Left ventricle myocardium inferior (tissue), 1 donor: ENCODE results near the gene NOS1AP. TPM values are rescaled to one million over a fixed set of nuclear protein-coding genes. Genes with fewer than 3 reads are reported as not detected.

Experiments
- DNase-seq: peaks from one replicate; pipeline ENCODE4 v3.0.0-alpha.2; 2020
- H3K27ac ChIP-seq: fragments of 200-600 bp; replicated peaks from 2 replicates; pipeline ENCODE4 v1.8.0; 2021
- H3K27me3 ChIP-seq: fragments of 200-600 bp; 2 replicates; pipeline ENCODE4 v1.8.0; 2021; ENCODE audit warnings: low read depth
- H3K36me3 ChIP-seq: fragments of 200-600 bp; 2 replicates; pipeline ENCODE4 v1.8.0; 2021
- H3K4me1 ChIP-seq: fragments of 200-600 bp; 2 replicates; pipeline ENCODE4 v1.8.0; 2021
- H3K4me3 ChIP-seq: fragments of 200-600 bp; 2 replicates; pipeline ENCODE4 v1.8.0; 2021; ENCODE audit warnings: mild to moderate bottlenecking, moderate library complexity
- H3K9me3 ChIP-seq: fragments of 200-600 bp; replicated peaks from 2 replicates; pipeline ENCODE4 v1.8.0; 2021
- intact Hi-C: fragments of 100-400 bp; cut with micrococcal nuclease; formaldehyde crosslinking; loops from one replicate; pipeline ENCODE4 v1.11.0; 2022
- total RNA-seq: library from RNA; stranded (reverse); fragmentation: NEBNext Ultra II Directional; extraction: Animal tissue kit (Norgen Biotek cat#: 25700); gene quantifications from one replicate; pipeline ENCODE4 v1.2.1, GENCODE V29; 2021
- TF ChIP-seq, protein P1 (sequence below): fragments of 200-600 bp; IDR thresholded peaks from 2 replicates; pipeline ENCODE4 v1.8.0; 2021; ENCODE audit warnings: antibody characterized with exemption, mild to moderate bottlenecking, borderline replicate concordance
- donor health status: DM: no; HTN: yes; CAD: no; lungs with severe emphysema.

NOS1AP gene
- total RNA-seq, 1 donor from 2014 or later, result 6.2 TPM

GRCh38 chr1:162321809-162322422, 252.4 kb downstream of the NOS1AP start:
- no peak overlapping the region for H3K27ac ChIP-seq
- no peak for DNase-seq
- no peaks in the 10 kb centered on the region for H3K36me3 ChIP-seq
- no peaks in the 10 kb centered on the region for H3K4me1 ChIP-seq
- H3K27me3 ChIP-seq, result no peaks in the 10 kb centered on the region
- TF ChIP-seq, protein P1, sequence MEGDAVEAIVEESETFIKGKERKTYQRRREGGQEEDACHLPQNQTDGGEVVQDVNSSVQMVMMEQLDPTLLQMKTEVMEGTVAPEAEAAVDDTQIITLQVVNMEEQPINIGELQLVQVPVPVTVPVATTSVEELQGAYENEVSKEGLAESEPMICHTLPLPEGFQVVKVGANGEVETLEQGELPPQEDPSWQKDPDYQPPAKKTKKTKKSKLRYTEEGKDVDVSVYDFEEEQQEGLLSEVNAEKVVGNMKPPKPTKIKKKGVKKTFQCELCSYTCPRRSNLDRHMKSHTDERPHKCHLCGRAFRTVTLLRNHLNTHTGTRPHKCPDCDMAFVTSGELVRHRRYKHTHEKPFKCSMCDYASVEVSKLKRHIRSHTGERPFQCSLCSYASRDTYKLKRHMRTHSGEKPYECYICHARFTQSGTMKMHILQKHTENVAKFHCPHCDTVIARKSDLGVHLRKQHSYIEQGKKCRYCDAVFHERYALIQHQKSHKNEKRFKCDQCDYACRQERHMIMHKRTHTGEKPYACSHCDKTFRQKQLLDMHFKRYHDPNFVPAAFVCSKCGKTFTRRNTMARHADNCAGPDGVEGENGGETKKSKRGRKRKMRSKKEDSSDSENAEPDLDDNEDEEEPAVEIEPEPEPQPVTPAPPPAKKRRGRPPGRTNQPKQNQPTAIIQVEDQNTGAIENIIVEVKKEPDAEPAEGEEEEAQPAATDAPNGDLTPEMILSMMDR, result no peak
- no peak overlapping the region for H3K4me3 ChIP-seq
- H3K9me3 ChIP-seq, result no peaks in the 10 kb centered on the region
- intact Hi-C loops, result no loop called here

- no peak overlapping the region for H3K27ac ChIP-seq
- H3K4me3 ChIP-seq, result no peak overlapping the region
- H3K9me3 ChIP-seq, result no peaks in the 10 kb centered on the region
- H3K4me1 ChIP-seq, result no peaks in the 10 kb centered on the region
- DNase-seq, result no peak
- intact Hi-C loops, result no loop called here
- TF ChIP-seq, protein P1, result no peak
- no peaks in the 10 kb centered on the region for H3K36me3 ChIP-seq
- no peaks in the 10 kb centered on the region for H3K27me3 ChIP-seq
These were observed 253.5 kb downstream of the NOS1AP start for GRCh38 chr1:162323023-162323422.

GRCh38 chr1:162324396-162324795, 254.9 kb downstream of the NOS1AP start:
- no peak overlapping the region for H3K27ac ChIP-seq
- H3K4me1 ChIP-seq, result no peaks in the 10 kb centered on the region
- DNase-seq, result no peak
- H3K9me3 ChIP-seq, result no peaks in the 10 kb centered on the region
- H3K4me3 ChIP-seq, result no peak overlapping the region
- no peaks in the 10 kb centered on the region for H3K36me3 ChIP-seq
- TF ChIP-seq, protein P1, result no peak
- intact Hi-C loops, result no loop called here
- no peaks in the 10 kb centered on the region for H3K27me3 ChIP-seq

DNA sequence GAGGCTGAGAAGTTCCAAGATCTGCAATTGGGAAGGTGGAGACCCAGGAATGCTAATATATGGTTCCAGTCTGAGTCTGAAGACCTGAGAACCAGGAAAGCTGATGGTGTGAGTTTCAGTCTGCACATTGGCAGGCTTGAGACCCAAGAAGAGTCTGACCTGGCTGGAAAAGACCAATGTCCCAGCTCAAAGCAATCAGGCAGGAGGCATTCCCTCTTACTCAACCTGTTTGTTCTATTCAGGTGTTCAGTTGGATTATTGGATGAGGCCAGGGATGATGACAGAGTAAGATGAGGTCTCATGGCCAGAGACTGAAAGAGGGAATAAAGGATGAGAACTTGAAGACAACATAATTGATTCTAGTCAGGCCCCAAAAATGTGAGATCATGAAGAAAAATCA, 257.1 kb downstream of the NOS1AP start:
- H3K27ac ChIP-seq, result no peak overlapping the region
- TF ChIP-seq, protein P1, result no peak
- H3K27me3 ChIP-seq, result no peaks in the 10 kb centered on the region
- no peaks in the 10 kb centered on the region for H3K4me1 ChIP-seq
- H3K36me3 ChIP-seq, result no peaks in the 10 kb centered on the region
- H3K4me3 ChIP-seq, result no peak overlapping the region
- DNase-seq, result no peak
- intact Hi-C loops, result no loop called here
- H3K9me3 ChIP-seq, result no peaks in the 10 kb centered on the region

- no peak overlapping the region for H3K4me3 ChIP-seq
- intact Hi-C loops, result no loop called here
- H3K27ac ChIP-seq, result no peak overlapping the region
- H3K4me1 ChIP-seq, result no peaks in the 10 kb centered on the region
- H3K27me3 ChIP-seq, result no peaks in the 10 kb centered on the region
- TF ChIP-seq, protein P1, result no peak
- DNase-seq, result no peak
- H3K9me3 ChIP-seq, result no peaks in the 10 kb centered on the region
- H3K36me3 ChIP-seq, result no peaks in the 10 kb centered on the region
These were observed 257.8 kb downstream of the NOS1AP start for GRCh38 chr1:162327144-162327787.
